ENCODE measurements around the gene NPLOC4.

The NPLOC4 gene

DNA sequence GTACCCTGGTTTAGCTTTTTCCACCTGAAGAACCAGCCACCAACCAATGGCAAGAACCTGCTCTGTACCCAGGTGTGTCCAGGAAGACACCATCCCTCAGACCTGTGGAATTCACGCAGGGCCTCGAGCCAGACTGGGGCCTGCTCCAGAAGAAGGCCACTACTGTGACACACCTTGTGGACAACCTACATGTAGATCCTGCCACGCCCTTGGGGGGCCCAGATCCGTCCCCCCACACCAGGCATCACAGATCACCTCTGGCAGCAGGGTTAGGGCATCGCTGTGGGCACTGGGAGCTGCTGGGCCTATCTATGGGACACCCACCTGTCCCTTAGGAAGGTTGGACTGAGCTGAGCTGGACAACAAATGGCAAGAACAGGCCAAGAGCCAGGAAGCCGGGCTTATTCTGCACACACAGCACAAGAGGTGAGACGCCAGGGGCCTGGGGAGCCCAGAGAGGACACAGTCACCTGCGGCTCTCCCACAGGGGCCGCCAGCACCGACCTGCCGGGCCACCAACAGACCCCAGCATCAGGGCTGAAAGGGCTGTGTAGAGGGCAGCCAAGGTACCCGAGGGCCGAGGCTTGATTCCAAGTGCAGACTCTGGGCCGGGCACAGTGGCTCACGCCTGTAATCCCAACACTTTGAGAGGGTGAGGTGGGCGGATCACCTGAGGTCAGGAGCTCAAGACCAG is 92.5 kb downstream of the NPLOC4 start:
- TF ChIP-seq CTCF (IDR thresholded peaks at IDR 0.05; ENCODE audit: borderline replicate concordance, insufficient read depth, low read depth, low read length): no peak
- H3K4me3 ChIP-seq (ENCODE audit: low read depth, low read length): no peak overlapping the region

DNA sequence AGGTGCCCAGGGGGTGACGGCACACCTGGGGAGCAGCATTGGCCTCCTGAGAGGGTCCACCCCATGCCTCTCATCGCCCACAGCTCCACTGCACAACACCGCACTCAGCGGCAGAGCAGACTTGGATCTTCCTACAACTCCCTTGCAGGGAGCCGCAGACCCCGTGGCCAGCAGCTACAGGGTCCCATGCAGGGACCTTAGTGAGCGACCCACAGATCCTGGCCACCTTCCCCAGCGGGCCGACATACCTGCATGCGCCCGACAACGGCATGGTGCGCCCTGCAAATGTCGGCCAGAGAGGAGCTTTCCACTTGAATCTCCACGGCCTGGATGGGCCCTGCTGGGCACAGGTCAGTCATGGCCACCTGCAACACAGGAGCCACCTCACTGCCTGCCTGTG is 93.2 kb downstream of the NPLOC4 start:
- no peak overlapping the region for H3K4me3 ChIP-seq (ENCODE audit: low read depth, low read length)

DNA sequence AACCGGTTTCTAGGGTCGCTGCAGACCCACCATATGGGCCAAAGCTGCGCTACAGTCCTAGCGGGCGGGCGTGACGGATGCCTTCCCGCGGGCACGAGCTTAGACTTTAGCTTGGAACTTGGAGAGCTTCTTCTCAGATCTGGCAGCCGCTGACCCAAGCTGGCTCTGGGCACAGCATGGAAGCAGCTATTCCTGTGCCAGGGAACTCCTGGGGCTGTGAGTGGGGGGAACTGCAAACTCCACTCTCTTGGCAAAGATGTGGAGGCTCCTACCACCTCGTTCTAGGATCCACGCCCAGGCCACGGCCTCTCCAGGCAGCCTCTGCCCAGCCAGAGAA is 93.6 kb downstream of the NPLOC4 start:
- H3K4me3 ChIP-seq (ENCODE audit: low read depth, low read length): no peak overlapping the region
- TF ChIP-seq CTCF (IDR thresholded peaks at IDR 0.05; ENCODE audit: borderline replicate concordance, insufficient read depth, low read depth, low read length): no peak

More for the DNA sequence above, 93.2 kb downstream of the NPLOC4 start:
- TF ChIP-seq CTCF (IDR thresholded peaks at IDR 0.05; ENCODE audit: borderline replicate concordance, insufficient read depth, low read depth, low read length): no peak

GRCh38 chr17:81542431-81543338 is 94.2 kb downstream of the NPLOC4 start:
- no peak overlapping the region for H3K4me3 ChIP-seq (ENCODE audit: low read depth, low read length)
- no peak for TF ChIP-seq CTCF (IDR thresholded peaks at IDR 0.05; ENCODE audit: borderline replicate concordance, insufficient read depth, low read depth, low read length)

GRCh38 chr17:81541123-81541522 is 95.8 kb downstream of the NPLOC4 start:
- no peak for TF ChIP-seq CTCF (IDR thresholded peaks at IDR 0.05; ENCODE audit: borderline replicate concordance, insufficient read depth, low read depth, low read length)
- H3K4me3 ChIP-seq (ENCODE audit: low read depth, low read length): no peak overlapping the region

DNA sequence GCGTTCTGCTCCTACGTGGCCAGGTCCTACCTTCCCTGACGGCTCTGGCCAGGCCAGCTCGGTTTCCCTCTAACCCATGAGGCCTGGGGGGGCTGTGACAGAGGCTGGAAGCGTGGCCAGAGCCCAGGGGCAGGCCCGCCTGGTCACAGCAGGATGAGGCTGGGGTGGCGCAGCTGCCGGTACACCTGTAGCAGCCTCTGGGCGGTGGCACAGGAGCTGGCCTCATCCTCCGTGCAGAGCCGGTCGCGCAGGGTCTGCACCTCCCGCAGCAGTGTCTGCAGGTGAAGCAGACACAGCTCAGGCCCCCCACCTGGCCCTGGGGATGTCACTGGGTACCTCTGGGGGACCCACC is 96.3 kb downstream of the NPLOC4 start:
- no peak overlapping the region for H3K4me3 ChIP-seq (ENCODE audit: low read depth, low read length)

More for the DNA sequence above, 96.3 kb downstream of the NPLOC4 start:
- TF ChIP-seq CTCF (IDR thresholded peaks at IDR 0.05; ENCODE audit: borderline replicate concordance, insufficient read depth, low read depth, low read length): no peak
